A673 (cell line): ENCODE measurements around the gene SGCD.

Experiments used
- EZH2 ChIP-seq: fragments of 200-600 bp; sonication (generic); IDR thresholded peaks from 2 replicates; pipeline ENCODE4 v1.6.1; 2017; ENCODE audit warnings: borderline replicate concordance, low read depth, mild to moderate bottlenecking, mixed read lengths, antibody characterized with exemption, low read length; ENCODE audit not compliant: poor library complexity, severe bottlenecking
- TF ChIP-seq, protein P1 (sequence below): fragments of 300-800, 200-600 bp; sonication (generic); conservative IDR thresholded peaks from 2 replicates; pipeline ENCODE4 v1.5.1; 2017; ENCODE audit warnings: low read depth, mild to moderate bottlenecking, antibody characterized with exemption, low read length, moderate library complexity, mixed read lengths

- TF ChIP-seq, protein P1, sequence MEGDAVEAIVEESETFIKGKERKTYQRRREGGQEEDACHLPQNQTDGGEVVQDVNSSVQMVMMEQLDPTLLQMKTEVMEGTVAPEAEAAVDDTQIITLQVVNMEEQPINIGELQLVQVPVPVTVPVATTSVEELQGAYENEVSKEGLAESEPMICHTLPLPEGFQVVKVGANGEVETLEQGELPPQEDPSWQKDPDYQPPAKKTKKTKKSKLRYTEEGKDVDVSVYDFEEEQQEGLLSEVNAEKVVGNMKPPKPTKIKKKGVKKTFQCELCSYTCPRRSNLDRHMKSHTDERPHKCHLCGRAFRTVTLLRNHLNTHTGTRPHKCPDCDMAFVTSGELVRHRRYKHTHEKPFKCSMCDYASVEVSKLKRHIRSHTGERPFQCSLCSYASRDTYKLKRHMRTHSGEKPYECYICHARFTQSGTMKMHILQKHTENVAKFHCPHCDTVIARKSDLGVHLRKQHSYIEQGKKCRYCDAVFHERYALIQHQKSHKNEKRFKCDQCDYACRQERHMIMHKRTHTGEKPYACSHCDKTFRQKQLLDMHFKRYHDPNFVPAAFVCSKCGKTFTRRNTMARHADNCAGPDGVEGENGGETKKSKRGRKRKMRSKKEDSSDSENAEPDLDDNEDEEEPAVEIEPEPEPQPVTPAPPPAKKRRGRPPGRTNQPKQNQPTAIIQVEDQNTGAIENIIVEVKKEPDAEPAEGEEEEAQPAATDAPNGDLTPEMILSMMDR: no peak
- no peak for TF ChIP-seq EZH2
Measured at GRCh38 chr5:156405988-156406387, 79.0 kb downstream of the SGCD start.
